Activated naive CD4-positive, alpha-beta T cell treated with anti-CD3 and anti-CD28 coated beads for 36 hours (primary cell): ENCODE measurements around the gene RGS6. TPM values are rescaled to one million over a fixed set of nuclear protein-coding genes. Genes with fewer than 3 reads are reported as not detected.

Experiments
- CTCF ChIA-PET: fragments of 350-600 bp; sonication (Branson Sonifier 250); formaldehyde crosslinking; loops from one replicate; lab custom pipeline; 2021; ENCODE audit warnings: antibody characterized with exemption; lab: Charles Lee
- DNase-seq: peaks from one replicate; pipeline ENCODE4 v3.0.0-alpha.2; 2020
- H3K27ac Mint-ChIP-seq: one replicate; pipeline ENCODE4 v1.8.0; 2021; ENCODE audit warnings: mild to moderate bottlenecking, mixed read lengths
- H3K27me3 Mint-ChIP-seq: one replicate; pipeline ENCODE4 v1.8.0; 2021; ENCODE audit warnings: low read depth, mixed read lengths
- H3K36me3 Mint-ChIP-seq: one replicate; pipeline ENCODE4 v1.8.0; 2021; ENCODE audit warnings: low read depth, mixed read lengths
- H3K4me1 Mint-ChIP-seq: one replicate; pipeline ENCODE4 v1.8.0; 2021; ENCODE audit warnings: low read depth, mixed read lengths
- H3K4me3 Mint-ChIP-seq: one replicate; pipeline ENCODE4 v1.8.0; 2021; ENCODE audit warnings: mild to moderate bottlenecking, moderate library complexity, mixed read lengths
- H3K9me3 Mint-ChIP-seq: one replicate; pipeline ENCODE4 v1.8.0; 2021; ENCODE audit warnings: mixed read lengths
- intact Hi-C: fragments of 100-400 bp; cut with micrococcal nuclease; formaldehyde crosslinking; loops from one replicate; pipeline ENCODE4 v1.15.1; 2023
- total RNA-seq, 2 experiments: library from RNA; stranded (reverse); gene quantifications; one replicate each; pipeline ENCODE4 v1.2.3, GENCODE V29; 2021

RGS6 gene
- total RNA-seq, 2 experiments from 2014 or later = not detected

- CTCF ChIA-PET = interaction anchor here (0.6 to 9.0 kb wide), 19 partner anchors 12 to 431 kb away, joined by 3 to 185 read pairs (median 4); partner anchors contain the start of gene DPF3
- peak; percentile 86 for DNase-seq
- peaks cover 9% of the 10 kb centered on the region for H3K9me3 Mint-ChIP-seq
- intact Hi-C loops = loop anchor here (1.0 to 5.0 kb wide), 3 partner anchors 195 to 950 kb away; no protein-coding TSS in a partner anchor
- no peaks in the 10 kb centered on the region for H3K27me3 Mint-ChIP-seq
- no peak overlapping the region for H3K4me3 Mint-ChIP-seq
- no peaks in the 10 kb centered on the region for H3K36me3 Mint-ChIP-seq
- no peak overlapping the region for H3K27ac Mint-ChIP-seq
- peaks cover 50% of the 10 kb centered on the region for H3K4me1 Mint-ChIP-seq
Observed at GRCh38 chr14:72516936-72517700, 584.9 kb downstream of the RGS6 start.

DNA sequence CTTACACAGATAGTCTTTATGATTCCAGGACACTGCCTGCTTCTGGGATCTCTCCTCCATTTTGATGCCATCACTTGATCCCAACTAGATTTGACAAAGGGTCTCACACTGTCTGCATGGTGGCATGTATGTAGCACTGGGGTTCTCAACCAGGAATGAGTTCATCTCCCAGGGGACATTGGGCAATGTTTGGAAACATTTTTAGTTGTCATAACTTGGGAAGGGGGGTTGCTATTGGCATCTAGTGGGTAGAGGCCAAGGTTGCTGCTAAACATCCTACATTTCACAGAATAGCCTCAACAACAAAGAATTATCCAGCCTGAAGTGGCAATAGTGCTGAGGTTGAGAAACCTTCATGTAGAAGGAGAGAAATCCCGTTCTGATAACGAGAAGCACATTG lies 585.5 kb downstream of the RGS6 start:
- CTCF ChIA-PET = interaction anchor here (0.6 to 9.0 kb wide), 11 partner anchors 14 to 431 kb away, joined by 3 to 185 read pairs (median 5); partner anchors contain the start of gene DPF3
- peaks cover 51% of the 10 kb centered on the region for H3K4me1 Mint-ChIP-seq
- H3K27me3 Mint-ChIP-seq = no peaks in the 10 kb centered on the region
- DNase-seq = no peak
- H3K9me3 Mint-ChIP-seq = peaks cover 9% of the 10 kb centered on the region
- no peak overlapping the region for H3K27ac Mint-ChIP-seq
- intact Hi-C loops = loop anchor here (1.0 to 5.0 kb wide), 5 partner anchors 41 to 950 kb away; no protein-coding TSS in a partner anchor
- H3K36me3 Mint-ChIP-seq = no peaks in the 10 kb centered on the region
- H3K4me3 Mint-ChIP-seq = no peak overlapping the region

- peaks cover 51% of the 10 kb centered on the region for H3K4me1 Mint-ChIP-seq
- DNase-seq = peak; percentile 60
- CTCF ChIA-PET = interaction anchor here (1.5 to 9.0 kb wide), 4 partner anchors 14 to 430 kb away, joined by 4 to 185 read pairs (median 11); partner anchors contain the start of gene DPF3
- no peak overlapping the region for H3K4me3 Mint-ChIP-seq
- no peaks in the 10 kb centered on the region for H3K27me3 Mint-ChIP-seq
- H3K27ac Mint-ChIP-seq = peak overlapping the region; percentile 73
- H3K9me3 Mint-ChIP-seq = peaks cover 9% of the 10 kb centered on the region
- H3K36me3 Mint-ChIP-seq = no peaks in the 10 kb centered on the region
- intact Hi-C loops = loop anchor here (1.0 to 5.0 kb wide), 6 partner anchors 43 to 948 kb away; partner anchors contain the start of gene DPF3
Observed at GRCh38 chr14:72518809-72519377, 586.7 kb downstream of the RGS6 start.

DNA sequence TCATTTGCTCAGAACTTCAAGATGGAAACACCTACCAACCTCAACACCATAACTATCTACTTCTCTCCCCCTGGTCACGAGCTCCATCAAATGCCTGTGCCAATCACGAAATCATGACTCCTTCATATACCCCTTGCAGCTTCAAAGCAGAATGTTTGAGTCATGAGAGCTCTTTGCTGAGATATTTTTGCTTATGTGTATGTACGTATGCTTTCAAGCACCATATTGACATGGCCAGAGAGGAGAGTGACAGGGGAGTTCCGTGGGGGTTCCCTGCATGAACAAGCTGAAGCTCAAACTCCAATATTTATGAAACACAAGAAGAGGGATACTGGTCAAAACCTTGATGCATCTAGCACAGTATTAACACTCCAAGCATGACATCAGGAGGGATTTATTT lies 587.3 kb downstream of the RGS6 start:
- H3K9me3 Mint-ChIP-seq = peaks cover 9% of the 10 kb centered on the region
- no peaks in the 10 kb centered on the region for H3K27me3 Mint-ChIP-seq
- no peak overlapping the region for H3K4me3 Mint-ChIP-seq
- CTCF ChIA-PET = interaction anchor here (0.6 to 9.0 kb wide), 4 partner anchors 14 to 382 kb away, joined by 3 to 185 read pairs (median 6); partner anchors contain the start of gene DPF3
- H3K36me3 Mint-ChIP-seq = no peaks in the 10 kb centered on the region
- H3K4me1 Mint-ChIP-seq = peaks cover 57% of the 10 kb centered on the region
- peak; percentile 41 for DNase-seq
- intact Hi-C loops = loop anchor here (1.0 to 5.0 kb wide), 4 partner anchors 180 to 948 kb away; partner anchors contain the start of gene DPF3
- H3K27ac Mint-ChIP-seq = peak overlapping the region; percentile 61

DNA sequence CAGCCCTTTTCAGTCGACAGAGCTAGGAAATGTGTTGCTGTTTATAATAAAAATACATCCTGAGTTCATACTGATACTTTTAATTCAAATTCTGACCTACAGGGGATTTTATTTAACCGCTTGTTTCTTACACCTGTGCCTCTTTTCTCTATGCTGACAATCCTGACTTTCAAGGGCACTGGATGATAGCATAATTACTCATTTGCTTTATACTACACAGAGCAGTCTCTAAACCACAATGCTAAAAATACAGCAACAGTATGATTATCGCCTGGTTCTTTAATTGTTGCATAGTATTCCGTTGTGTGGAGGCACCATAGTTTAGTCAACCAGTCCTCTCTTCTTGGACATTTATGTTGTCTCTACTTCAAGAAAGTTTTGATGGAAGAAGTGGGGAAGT lies 588.8 kb downstream of the RGS6 start:
- peak overlapping the region; percentile 71 for H3K27ac Mint-ChIP-seq
- H3K36me3 Mint-ChIP-seq = no peaks in the 10 kb centered on the region
- H3K9me3 Mint-ChIP-seq = peaks cover 9% of the 10 kb centered on the region
- no peak for DNase-seq
- H3K4me3 Mint-ChIP-seq = no peak overlapping the region
- peaks cover 58% of the 10 kb centered on the region for H3K4me1 Mint-ChIP-seq
- H3K27me3 Mint-ChIP-seq = no peaks in the 10 kb centered on the region
- intact Hi-C loops = loop anchor here (1.0 to 5.0 kb wide), 3 partner anchors 14 to 964 kb away; no protein-coding TSS in a partner anchor
- CTCF ChIA-PET = interaction anchor here (0.6 kb wide), 1 partner anchor 1126 kb away, joined by 8 read pairs; no protein-coding TSS in a partner anchor

DNA sequence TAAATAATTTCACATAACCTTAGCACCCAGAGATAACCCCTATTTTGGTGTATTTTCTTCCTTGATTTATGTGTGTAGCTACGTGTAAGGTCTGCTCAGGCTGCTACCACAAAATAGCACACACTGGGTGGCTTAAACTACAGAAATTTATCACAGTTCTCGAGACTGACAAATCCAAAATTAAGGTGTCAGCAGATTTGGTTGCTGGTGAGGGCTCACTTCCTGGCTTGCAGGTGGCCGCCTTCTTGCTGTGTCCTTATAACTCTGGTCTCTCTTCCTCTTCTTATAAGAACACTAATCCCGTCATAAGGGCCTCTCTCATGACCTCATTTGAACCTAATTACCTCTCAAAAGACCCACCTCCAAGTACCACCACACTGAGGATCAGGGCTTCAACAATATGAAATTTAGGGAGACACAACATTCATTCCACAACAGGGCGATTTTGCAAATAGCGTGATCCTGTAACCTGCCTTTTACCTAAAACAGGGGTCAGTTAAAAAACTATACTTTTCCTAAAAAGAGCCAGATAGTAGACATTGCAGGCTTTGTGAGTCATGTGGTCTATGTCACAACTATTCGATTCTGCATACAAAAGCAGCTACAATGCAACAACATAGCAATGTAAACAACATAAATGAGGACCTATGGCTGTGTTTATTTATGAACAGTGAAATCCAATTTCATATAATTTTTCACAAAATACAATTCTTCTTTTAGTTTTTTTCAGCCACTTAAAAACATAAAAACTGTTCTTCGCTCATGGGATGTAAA lies 589.9 kb downstream of the RGS6 start:
- H3K4me3 Mint-ChIP-seq = no peak overlapping the region
- no peaks in the 10 kb centered on the region for H3K36me3 Mint-ChIP-seq
- DNase-seq = no peak
- peaks cover 55% of the 10 kb centered on the region for H3K4me1 Mint-ChIP-seq
- H3K27ac Mint-ChIP-seq = no peak overlapping the region
- no peaks in the 10 kb centered on the region for H3K27me3 Mint-ChIP-seq
- peaks cover 9% of the 10 kb centered on the region for H3K9me3 Mint-ChIP-seq
- CTCF ChIA-PET = no interaction called here
- intact Hi-C loops = loop anchor here (1.0 to 5.0 kb wide), 3 partner anchors 13 to 965 kb away; no protein-coding TSS in a partner anchor

DNA sequence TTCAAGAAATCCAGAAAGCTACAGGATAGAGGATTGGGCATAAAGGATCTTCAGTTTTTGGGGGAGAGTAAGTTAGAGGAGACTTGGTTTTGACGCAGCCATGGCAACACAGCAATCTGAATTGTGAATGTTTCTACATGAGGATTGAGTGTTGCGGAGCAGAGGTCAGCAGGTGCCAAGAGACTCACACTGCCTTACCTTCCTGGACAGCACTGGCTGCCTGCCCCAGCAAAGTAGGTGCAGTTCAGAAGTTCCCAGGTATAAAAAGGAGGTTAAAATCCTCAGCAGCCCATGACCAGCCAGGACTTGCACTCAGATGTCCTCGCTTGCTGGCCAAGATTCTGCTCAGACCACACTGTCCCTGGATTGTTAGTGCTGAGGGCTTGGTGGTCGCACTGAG lies 590.6 kb downstream of the RGS6 start:
- H3K4me1 Mint-ChIP-seq = peaks cover 48% of the 10 kb centered on the region
- H3K36me3 Mint-ChIP-seq = no peaks in the 10 kb centered on the region
- intact Hi-C loops = loop anchor here (5.0 kb wide), 1 partner anchor 966 kb away; no protein-coding TSS in a partner anchor
- H3K27me3 Mint-ChIP-seq = no peaks in the 10 kb centered on the region
- H3K9me3 Mint-ChIP-seq = peaks cover 9% of the 10 kb centered on the region
- H3K4me3 Mint-ChIP-seq = no peak overlapping the region
- CTCF ChIA-PET = interaction anchor here (1.8 kb wide), 1 partner anchor 383 kb away, joined by 5 read pairs; no protein-coding TSS in a partner anchor
- no peak for DNase-seq
- no peak overlapping the region for H3K27ac Mint-ChIP-seq

GRCh38 chr14:72523424-72524294 lies 591.4 kb downstream of the RGS6 start:
- no peaks in the 10 kb centered on the region for H3K36me3 Mint-ChIP-seq
- H3K4me3 Mint-ChIP-seq = no peak overlapping the region

DNA sequence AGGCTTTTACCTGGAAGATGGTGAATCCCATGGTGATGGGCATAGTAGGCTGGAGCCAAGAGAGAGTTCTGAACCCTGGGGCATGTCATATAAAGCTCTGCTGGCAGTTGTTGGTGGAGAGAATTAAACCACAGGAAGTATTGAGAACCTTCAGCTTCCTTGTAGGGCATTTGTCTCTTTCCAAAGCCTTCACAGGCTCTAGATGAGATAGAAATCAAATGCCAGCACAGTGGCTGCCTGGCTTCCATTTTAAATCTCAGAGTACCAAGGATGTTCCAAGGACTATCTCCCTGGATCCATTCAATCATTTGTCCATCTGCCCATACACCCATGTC lies 592.0 kb downstream of the RGS6 start:
- H3K4me1 Mint-ChIP-seq = peaks cover 40% of the 10 kb centered on the region
- no peak overlapping the region for H3K27ac Mint-ChIP-seq
- no peak for DNase-seq
- no peaks in the 10 kb centered on the region for H3K27me3 Mint-ChIP-seq
- no peaks in the 10 kb centered on the region for H3K36me3 Mint-ChIP-seq
- CTCF ChIA-PET = interaction anchor here (1.8 to 2.1 kb wide), 2 partner anchors 11 to 381 kb away, joined by 5 to 7 read pairs; no protein-coding TSS in a partner anchor
- peaks cover 9% of the 10 kb centered on the region for H3K9me3 Mint-ChIP-seq
- intact Hi-C loops = loop anchor here (5.0 kb wide), 1 partner anchor 967 kb away; no protein-coding TSS in a partner anchor
- no peak overlapping the region for H3K4me3 Mint-ChIP-seq

More at GRCh38 chr14:72523424-72524294, 591.4 kb downstream of the RGS6 start:
- CTCF ChIA-PET = interaction anchor here (1.8 to 2.1 kb wide), 2 partner anchors 10 to 382 kb away, joined by 5 to 7 read pairs; no protein-coding TSS in a partner anchor
- no peak overlapping the region for H3K27ac Mint-ChIP-seq
- H3K27me3 Mint-ChIP-seq = no peaks in the 10 kb centered on the region
- intact Hi-C loops = loop anchor here (5.0 kb wide), 1 partner anchor 966 kb away; no protein-coding TSS in a partner anchor
- H3K4me1 Mint-ChIP-seq = peaks cover 44% of the 10 kb centered on the region
- DNase-seq = no peak
- H3K9me3 Mint-ChIP-seq = peaks cover 9% of the 10 kb centered on the region

DNA sequence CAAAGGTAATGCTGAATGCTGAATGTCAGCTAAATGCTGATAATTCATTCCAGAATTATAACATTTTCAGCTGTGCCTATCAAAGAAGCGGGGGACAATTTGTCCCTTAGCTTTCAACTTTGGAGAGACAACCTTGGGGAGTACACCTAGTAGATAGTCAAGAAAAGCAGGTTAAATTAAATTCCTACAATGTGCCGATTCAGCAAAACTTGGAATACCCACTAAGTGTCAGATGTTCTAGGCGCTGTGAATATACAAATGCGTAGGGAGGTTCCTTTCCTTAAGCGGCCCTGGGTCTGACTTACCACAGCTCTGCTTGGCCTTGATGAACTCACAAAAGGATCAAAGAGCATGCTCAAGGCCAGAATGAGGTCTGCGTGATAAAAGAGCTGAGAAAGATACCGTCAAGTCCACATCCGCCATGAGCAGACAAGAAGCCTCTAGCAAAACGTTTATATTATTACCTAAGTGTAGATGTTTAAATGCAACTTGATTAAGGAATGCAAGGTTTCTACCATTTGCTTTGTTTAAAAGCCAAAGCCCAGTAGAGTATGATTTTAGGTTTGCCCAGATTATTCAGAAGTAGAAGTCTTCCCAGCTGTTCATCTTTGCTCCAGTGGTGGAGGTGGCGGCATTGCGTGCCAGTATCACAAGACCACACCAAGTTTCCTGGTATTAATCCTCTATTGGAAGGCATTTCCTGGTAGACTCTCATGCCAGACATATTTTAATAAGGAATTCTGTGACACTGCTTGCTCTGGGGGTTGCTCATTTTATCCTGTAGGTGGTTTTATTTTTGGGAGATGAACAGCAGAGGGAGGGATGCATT lies 593.1 kb downstream of the RGS6 start:
- CTCF ChIA-PET = interaction anchor here (0.6 to 2.1 kb wide), 2 partner anchors 12 to 223 kb away, joined by 3 to 7 read pairs; no protein-coding TSS in a partner anchor
- peaks cover 32% of the 10 kb centered on the region for H3K4me1 Mint-ChIP-seq

More for the DNA sequence above, 593.1 kb downstream of the RGS6 start:
- H3K9me3 Mint-ChIP-seq = peaks cover 3% of the 10 kb centered on the region
- intact Hi-C loops = no loop called here
- no peaks in the 10 kb centered on the region for H3K36me3 Mint-ChIP-seq
- H3K27ac Mint-ChIP-seq = no peak overlapping the region
- H3K4me3 Mint-ChIP-seq = no peak overlapping the region
- H3K27me3 Mint-ChIP-seq = no peaks in the 10 kb centered on the region
- no peak for DNase-seq
